Measurements from ENCODE around the gene CFHR5. TPM values are rescaled to one million over a fixed set of nuclear protein-coding genes. Genes with fewer than 3 reads are reported as not detected.
"Not testable (repeated sequence)": the region's sequence is repeated elsewhere in the genome, so short reads cannot be mapped to it uniquely, and the experiment has no call there.

CFHR5 gene
- total RNA-seq, 1 experiment from 2014 or later, result not detected

- no peak overlapping the region for H3K27ac Mint-ChIP-seq
- ATAC-seq (no peak), DNase-seq (ENCODE audit: low spot score) (no peak)
- TF ChIP-seq, protein P1, sequence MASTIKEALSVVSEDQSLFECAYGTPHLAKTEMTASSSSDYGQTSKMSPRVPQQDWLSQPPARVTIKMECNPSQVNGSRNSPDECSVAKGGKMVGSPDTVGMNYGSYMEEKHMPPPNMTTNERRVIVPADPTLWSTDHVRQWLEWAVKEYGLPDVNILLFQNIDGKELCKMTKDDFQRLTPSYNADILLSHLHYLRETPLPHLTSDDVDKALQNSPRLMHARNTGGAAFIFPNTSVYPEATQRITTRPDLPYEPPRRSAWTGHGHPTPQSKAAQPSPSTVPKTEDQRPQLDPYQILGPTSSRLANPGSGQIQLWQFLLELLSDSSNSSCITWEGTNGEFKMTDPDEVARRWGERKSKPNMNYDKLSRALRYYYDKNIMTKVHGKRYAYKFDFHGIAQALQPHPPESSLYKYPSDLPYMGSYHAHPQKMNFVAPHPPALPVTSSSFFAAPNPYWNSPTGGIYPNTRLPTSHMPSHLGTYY (CRISPR knock-in tag; IDR thresholded peaks at IDR 0.05), result no peak
- no peak for TF ChIP-seq ESRRA (CRISPR knock-in tag; IDR thresholded peaks at IDR 0.05; ENCODE audit: borderline replicate concordance)
- TF ChIP-seq, protein P2, sequence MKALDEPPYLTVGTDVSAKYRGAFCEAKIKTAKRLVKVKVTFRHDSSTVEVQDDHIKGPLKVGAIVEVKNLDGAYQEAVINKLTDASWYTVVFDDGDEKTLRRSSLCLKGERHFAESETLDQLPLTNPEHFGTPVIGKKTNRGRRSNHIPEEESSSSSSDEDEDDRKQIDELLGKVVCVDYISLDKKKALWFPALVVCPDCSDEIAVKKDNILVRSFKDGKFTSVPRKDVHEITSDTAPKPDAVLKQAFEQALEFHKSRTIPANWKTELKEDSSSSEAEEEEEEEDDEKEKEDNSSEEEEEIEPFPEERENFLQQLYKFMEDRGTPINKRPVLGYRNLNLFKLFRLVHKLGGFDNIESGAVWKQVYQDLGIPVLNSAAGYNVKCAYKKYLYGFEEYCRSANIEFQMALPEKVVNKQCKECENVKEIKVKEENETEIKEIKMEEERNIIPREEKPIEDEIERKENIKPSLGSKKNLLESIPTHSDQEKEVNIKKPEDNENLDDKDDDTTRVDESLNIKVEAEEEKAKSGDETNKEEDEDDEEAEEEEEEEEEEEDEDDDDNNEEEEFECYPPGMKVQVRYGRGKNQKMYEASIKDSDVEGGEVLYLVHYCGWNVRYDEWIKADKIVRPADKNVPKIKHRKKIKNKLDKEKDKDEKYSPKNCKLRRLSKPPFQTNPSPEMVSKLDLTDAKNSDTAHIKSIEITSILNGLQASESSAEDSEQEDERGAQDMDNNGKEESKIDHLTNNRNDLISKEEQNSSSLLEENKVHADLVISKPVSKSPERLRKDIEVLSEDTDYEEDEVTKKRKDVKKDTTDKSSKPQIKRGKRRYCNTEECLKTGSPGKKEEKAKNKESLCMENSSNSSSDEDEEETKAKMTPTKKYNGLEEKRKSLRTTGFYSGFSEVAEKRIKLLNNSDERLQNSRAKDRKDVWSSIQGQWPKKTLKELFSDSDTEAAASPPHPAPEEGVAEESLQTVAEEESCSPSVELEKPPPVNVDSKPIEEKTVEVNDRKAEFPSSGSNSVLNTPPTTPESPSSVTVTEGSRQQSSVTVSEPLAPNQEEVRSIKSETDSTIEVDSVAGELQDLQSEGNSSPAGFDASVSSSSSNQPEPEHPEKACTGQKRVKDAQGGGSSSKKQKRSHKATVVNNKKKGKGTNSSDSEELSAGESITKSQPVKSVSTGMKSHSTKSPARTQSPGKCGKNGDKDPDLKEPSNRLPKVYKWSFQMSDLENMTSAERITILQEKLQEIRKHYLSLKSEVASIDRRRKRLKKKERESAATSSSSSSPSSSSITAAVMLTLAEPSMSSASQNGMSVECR (CRISPR knock-in tag; IDR thresholded peaks at IDR 0.05; ENCODE audit: borderline replicate concordance), result no peak
- TF ChIP-seq, protein P3, sequence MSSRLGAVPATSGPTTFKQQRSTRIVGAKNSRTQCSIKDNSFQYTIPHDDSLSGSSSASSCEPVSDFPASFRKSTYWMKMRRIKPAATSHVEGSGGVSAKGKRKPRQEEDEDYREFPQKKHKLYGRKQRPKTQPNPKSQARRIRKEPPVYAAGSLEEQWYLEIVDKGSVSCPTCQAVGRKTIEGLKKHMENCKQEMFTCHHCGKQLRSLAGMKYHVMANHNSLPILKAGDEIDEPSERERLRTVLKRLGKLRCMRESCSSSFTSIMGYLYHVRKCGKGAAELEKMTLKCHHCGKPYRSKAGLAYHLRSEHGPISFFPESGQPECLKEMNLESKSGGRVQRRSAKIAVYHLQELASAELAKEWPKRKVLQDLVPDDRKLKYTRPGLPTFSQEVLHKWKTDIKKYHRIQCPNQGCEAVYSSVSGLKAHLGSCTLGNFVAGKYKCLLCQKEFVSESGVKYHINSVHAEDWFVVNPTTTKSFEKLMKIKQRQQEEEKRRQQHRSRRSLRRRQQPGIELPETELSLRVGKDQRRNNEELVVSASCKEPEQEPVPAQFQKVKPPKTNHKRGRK (CRISPR knock-in tag; IDR thresholded peaks at IDR 0.05; ENCODE audit: borderline replicate concordance), result no peak
- TF ChIP-seq PREB (CRISPR knock-in tag; IDR thresholded peaks at IDR 0.05; ENCODE audit: borderline replicate concordance), result no peak
- TF ChIP-seq ETV6 (CRISPR knock-in tag; IDR thresholded peaks at IDR 0.05), result no peak
- no peak overlapping the region for H3K4me3 Mint-ChIP-seq
- no peaks in the 10 kb centered on the region for H3K27me3 Mint-ChIP-seq (ENCODE audit: low read depth)
- peaks cover 16% of the 10 kb centered on the region for H3K4me1 Mint-ChIP-seq
- H3K36me3 Mint-ChIP-seq, result 0 out of 2 replicates have a peak, but pooled peaks cover 2% of the 10 kb centered on the region
- ChIA-PET POLR2A (no interaction called here), CTCF (no interaction called here)
- peaks cover 14% of the 10 kb centered on the region for H3K9me3 Mint-ChIP-seq
Observed at GRCh38 chr1:197024460-197024859, 47.1 kb downstream of the CFHR5 start.

GRCh38 chr1:197027359-197027758 is 50.0 kb downstream of the CFHR5 start:
- ATAC-seq, result no peak
- H3K9me3 Mint-ChIP-seq, result peaks cover 9% of the 10 kb centered on the region
- CTCF ChIA-PET, result no interaction called here

DNA sequence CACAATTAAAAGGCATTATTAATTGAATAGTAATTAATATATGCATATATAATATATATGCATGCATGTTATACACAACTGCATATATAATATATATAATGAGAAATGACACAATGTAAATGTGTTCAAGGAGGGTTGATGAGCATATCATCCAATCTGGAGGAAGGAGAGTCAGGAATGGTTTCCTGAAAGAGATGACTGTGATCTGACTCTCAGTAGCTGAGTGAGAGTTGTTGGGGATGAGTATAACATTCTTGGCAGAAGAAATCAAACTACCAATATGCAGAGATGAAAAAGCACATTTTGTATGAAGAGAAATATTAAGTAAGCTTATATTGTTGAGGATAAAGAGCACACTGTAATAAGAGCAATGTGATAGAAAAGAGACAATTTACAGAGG is 52.4 kb downstream of the CFHR5 start:
- ATAC-seq (no peak), DNase-seq (ENCODE audit: low spot score) (no peak)
- Mint-ChIP-seq H3K36me3 (no peaks in the 10 kb centered on the region), H3K4me3 (no peak overlapping the region), H3K27ac (no peak overlapping the region), H3K27me3 (ENCODE audit: low read depth) (no peaks in the 10 kb centered on the region), H3K9me3 (no peaks in the 10 kb centered on the region), H3K4me1 (no peaks in the 10 kb centered on the region)
- POLR2A ChIA-PET, result no interaction called here
- TF ChIP-seq, protein P1 (CRISPR knock-in tag; IDR thresholded peaks at IDR 0.05), result no peak
- TF ChIP-seq HMGA2 (CRISPR knock-in tag; IDR thresholded peaks at IDR 0.05), result peak; percentile 51; the same call in 1 of the 2 replicates
- CTCF ChIA-PET, result no interaction called here

More at GRCh38 chr1:197027359-197027758, 50.0 kb downstream of the CFHR5 start:
- TF ChIP-seq, protein P3 (CRISPR knock-in tag; IDR thresholded peaks at IDR 0.05; ENCODE audit: borderline replicate concordance), result no peak
- TF ChIP-seq NFATC4 (CRISPR knock-in tag; IDR thresholded peaks at IDR 0.05), result no peak
- DNase-seq (ENCODE audit: low spot score), result no peak
- Mint-ChIP-seq H3K4me1 (peaks cover 5% of the 10 kb centered on the region), H3K27me3 (ENCODE audit: low read depth) (no peaks in the 10 kb centered on the region), H3K27ac (no peak overlapping the region), H3K4me3 (no peak overlapping the region), H3K36me3 (0 out of 2 replicates have a peak, but pooled peaks cover under 1% of the 10 kb centered on the region)
- POLR2A ChIA-PET, result no interaction called here

DNA sequence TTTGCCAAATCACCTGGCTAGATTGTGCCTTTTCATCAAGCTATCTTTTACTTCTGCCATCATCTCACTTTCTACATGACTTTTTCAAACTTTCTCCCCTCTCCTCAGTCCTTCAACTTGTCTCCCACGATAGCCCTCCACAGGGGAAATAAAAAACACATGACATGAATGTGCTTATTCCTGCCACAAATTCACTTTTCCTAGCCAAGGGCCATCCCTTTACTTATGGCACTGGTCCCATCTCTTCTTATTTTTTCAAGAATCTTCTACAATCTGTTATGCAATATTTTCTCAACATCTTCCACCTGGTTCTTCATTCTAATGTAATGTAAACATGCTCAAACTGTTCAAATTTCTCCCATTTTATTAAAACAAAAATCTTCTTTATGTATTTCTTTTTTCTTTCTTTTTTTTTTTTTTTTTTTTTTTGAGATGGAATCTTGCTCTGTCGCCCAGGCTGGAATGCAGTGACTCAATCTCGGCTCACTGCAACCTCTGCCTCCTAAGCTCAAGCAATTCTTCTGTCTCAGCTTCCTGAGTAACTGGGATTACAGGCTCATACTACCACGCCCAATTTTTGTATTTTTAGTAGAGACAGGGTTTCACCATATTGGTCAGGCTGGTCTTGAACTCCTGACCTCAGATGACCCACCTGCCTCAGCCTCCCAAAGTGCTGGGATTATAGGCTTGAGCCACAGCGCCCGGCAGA is 57.4 kb downstream of the CFHR5 start:
- CTCF ChIA-PET; H3K27me3 Mint-ChIP-seq (ENCODE audit: low read depth); H3K9me3 Mint-ChIP-seq; H3K4me1 Mint-ChIP-seq; H3K36me3 Mint-ChIP-seq; H3K4me3 Mint-ChIP-seq; DNase-seq (ENCODE audit: low spot score); H3K27ac Mint-ChIP-seq; ATAC-seq: not testable (repeated sequence)
- POLR2A ChIA-PET, result interaction anchor here (0.7 kb wide), 1 partner anchor 59 kb away, joined by 5 read pairs; no protein-coding TSS in a partner anchor

Measured in WTC11 (cell line).